ENCODE results near the gene GSTM5.
"Not testable (repeated sequence)": the region's sequence is repeated elsewhere in the genome, so short reads cannot be mapped to it uniquely, and the experiment has no call there.

GSTM5 gene

DNA sequence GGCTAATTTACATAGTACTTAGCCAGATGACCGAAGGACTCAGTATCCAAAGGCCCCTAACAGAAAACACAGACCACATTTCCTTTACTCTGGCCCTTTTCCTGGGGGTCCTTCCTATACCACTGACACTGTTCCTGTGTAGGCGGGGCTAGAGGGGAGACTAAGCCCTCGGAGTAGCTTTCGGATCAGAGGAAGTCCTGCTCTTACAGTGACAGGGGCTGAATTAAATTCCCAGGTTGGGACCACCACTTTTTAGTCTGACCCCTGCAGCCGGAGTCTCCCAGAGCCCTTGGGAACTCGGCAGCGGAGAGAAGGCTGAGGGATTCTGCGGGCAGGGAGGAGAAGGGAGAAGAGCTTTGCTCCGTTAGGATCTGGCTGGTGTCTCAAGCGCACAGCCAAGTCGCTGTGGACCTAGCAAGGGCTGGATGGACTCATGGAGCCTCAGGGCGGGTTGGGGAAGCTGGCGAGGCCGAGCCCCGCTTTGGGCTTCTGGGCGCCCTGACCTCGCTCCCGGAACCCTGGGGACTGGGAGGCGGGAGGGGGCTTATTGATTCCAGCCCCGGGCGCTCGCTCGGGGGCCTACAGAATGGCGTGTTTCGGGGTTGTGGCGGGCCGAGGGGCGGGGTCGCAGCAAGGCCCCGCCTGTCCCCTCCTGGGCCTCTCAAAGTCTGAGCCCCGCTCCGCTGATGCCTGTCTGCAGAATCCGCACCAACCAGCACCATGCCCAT lies at the start of gene GSTM5:
Gene GSTM5, plus strand, starts transcription at position 659 of the 728 bp plus-strand sequence. Its CDS starts 62 bp downstream, at position 721.
- DNase-seq (ENCODE audit: low spot score): not testable (repeated sequence)

DNA sequence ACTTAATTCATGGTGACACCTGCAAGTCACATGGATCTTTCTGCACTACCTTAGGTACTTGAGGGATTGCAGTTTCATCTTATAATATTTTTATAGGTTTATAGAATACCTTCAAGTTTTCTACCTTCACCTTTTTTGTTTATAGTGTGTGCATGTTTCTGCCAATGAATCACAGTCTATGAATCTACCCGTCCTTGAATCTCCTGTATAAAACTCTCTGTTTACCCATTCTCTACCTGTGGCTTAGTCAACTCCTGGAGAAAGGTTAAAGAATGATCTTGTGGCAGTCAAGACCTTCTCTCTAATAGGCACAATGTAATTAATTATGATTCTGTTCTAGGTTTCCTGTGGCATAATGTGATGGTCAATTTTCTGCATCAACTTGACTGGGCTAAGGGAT lies 47.4 kb upstream of the GSTM5 start:
- DNase-seq (ENCODE audit: low spot score): no peak

DNA sequence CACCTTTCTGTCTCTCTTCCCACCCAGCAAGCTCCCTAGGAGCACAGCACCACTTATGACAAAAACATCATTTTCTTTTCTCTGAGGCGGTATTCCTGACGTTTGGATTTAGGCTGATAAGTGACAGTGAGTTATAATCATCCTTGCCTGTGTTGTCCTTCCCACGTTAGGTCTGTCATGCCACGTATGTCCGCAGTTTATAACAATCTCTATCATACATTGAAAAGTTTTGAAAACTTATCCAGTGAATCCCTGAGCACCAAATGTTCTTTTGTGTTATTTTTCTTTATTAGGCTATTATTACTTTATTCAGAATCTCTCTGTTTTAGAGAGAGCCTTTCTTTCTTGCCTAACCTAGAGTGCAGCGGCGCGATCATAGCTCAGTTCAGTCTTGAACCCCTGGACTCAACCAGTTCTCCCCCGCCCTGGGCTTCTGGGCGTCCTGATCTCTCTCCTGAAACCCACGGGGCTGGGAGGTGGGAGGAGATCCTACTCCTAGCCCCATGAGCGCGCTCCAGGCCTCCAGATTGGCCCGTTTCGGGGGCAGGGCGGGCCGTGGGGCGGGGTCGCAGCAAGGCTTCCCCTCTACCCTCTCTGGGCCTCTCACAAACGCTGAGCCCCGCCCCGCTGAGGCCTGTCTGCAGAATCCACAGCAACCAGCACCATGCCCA lies 44.5 kb upstream of the GSTM5 start, which contains the start of gene GSTM2:
Gene GSTM2, plus strand, starts transcription at position 606 of the 671 bp plus-strand sequence. Its CDS starts 59 bp downstream, at position 665.
- peak; percentile 98 for DNase-seq (ENCODE audit: low spot score)

DNA sequence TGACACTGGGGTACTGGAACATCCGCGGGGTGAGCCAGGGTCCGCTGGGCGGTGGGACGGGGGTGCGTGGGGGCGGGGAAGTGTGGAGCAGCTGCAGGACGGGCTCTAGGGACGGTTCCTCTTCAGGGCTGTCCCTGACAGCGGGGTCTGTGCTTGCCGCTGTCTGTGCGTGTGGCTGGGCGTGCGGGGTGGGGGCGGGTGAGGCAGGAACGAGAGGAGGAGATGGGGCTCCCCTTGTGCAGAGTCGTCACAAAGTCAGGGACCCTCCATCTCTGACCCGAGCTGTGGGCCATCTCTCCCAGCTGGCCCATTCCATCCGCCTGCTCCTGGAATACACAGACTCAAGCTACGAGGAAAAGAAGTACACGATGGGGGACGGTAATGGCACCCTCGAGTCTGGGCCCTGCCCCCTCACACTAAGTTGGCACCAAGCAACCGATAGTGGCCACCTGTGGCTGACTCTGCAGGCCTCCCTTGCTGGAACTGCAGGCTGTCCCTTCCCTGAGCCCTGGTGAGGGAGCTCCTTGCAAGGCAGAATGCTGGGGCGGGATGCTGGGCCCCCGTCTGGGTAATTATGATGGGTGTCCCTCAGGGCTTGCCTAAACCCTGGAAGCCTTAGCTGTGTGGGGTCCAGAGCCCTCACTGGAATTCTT lies 43.8 kb upstream of the GSTM5 start:
- no peak for DNase-seq (ENCODE audit: low spot score)

DNA sequence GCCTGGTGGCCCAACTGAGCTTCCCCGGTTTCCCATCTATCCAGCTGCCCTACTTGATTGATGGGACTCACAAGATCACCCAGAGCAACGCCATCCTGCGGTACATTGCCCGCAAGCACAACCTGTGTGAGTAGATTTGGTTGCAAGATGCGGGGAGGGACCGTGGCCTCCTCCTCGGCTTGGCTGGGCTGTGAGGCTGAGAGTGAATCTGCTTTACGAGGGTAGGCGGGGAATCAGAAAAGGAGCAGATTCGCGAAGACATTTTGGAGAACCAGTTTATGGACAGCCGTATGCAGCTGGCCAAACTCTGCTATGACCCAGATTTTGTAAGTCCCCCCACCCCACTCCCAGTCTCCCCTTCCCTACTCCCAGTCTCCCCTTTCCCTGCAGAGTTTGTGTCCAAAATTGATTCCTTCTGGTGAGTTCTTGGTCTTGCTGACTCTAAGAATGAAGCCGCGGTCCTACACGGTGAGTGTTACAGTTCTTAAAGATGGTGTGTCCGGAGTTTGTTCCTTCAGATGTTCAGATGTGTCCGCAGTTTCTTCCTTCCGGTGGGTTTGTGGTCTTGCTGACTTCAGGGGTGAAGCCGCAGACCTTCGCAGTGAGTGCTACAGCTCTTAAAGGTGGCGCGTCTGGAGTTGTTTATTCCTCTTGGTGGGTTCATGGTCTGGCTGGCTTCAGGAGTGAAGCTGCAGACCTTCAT lies 42.7 kb upstream of the GSTM5 start:
- no peak for DNase-seq (ENCODE audit: low spot score)

DNA sequence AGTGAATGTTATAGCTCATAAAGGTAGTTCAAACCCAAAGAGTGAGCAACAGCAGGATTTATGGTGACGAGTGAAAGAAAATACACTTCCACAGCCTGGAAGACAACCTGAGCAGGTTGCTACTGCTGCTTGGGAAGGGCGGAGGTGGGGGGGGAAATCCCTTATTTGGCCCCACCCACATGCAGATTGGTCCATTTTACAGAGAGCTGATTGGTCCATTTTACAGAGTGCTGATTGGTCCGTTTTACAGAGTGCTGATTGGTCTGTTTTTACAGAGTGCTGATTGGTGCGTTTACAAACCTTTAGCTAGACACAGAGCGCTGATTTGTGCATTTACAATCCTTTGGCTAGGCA lies 42.1 kb upstream of the GSTM5 start:
- DNase-seq (ENCODE audit: low spot score): not testable (repeated sequence)

DNA sequence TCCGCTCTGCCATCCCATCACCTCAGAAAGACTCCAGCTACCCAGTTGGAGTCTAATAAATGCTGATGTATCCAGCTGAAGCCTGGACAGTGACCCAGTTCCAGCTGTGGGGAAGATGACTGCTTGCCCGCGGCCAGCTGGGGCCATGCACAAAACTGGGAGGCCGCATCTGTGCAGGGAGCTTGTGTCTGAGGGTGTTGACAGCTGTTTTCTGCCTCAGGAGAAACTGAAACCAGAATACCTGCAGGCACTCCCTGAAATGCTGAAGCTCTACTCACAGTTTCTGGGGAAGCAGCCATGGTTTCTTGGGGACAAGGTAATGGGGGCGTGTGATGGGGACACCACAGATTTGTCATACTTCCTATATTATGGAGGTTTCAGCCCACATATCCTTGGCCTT lies 41.0 kb upstream of the GSTM5 start:
- DNase-seq (ENCODE audit: low spot score): no peak

DNA sequence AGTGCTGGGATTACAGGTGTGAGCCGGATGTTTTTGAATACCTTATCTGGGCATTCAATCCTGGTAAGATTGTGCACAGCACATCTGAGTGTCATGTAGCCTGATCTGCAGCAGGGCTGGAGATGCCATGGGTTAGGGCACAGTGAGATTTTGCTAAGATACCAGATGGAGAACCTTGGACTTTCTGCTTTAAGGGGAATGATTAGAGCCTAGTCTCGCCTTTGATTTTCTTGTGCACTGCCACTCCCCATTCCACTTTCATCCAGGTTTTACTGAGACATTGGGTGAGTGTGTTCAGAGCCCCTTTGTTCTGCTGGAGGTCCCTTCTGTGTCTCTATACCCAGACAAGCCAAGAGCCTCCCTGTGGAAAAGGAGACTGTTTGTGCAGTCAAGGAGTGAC lies 38.2 kb upstream of the GSTM5 start:
- not testable (repeated sequence) for DNase-seq (ENCODE audit: low spot score)

DNA sequence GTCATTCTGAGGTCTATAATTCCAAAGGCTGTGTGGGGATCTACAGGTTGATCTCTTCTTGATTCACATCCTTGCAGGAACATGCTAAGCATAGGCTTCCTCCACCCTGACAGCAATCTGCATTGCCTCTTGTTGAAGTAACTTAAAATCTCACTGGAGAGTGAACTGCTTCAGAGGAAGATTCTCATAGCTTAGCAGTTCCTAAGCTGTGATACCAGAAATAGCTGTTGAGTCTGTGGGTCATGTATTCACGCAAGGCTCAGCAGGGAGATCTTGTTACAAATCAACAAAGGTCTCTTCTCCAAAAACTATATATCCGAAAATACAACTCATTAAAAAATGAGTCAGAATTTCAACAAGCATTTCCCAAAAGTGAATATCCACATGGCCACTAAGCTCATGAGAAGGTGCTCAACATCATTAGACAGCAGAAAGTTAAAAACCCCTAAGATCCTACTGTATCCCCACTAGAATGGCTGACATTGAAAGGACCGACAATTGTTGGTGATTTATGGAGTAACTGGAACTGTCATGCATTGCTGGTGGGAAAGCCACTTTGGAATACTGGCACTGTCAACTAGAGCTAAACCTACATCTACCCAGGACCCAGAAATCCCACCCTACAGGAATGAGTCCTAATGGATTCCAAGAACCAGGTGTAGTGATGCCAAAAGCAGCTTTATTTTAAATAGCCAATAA lies 35.2 kb upstream of the GSTM5 start:
- not testable (repeated sequence) for DNase-seq (ENCODE audit: low spot score)

DNA sequence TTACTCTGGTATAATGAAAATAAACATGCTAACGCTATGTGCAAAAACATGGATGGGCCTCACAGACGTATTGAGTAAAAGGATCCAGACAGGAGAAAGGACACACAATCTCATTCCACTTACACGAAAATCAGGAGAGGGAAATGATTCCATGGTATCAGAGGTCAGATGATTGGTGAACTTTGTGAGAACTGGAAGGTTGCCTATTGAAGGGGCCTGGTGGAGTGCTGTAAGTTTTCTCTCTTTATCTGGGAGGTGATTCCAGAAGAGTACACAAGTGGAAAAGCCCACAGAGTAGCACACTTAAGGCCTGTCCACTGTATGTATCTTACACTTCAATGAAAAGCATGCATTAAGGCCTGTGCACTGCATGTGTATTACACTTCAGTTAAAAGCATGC lies 34.6 kb upstream of the GSTM5 start:
- DNase-seq (ENCODE audit: low spot score): no peak

DNA sequence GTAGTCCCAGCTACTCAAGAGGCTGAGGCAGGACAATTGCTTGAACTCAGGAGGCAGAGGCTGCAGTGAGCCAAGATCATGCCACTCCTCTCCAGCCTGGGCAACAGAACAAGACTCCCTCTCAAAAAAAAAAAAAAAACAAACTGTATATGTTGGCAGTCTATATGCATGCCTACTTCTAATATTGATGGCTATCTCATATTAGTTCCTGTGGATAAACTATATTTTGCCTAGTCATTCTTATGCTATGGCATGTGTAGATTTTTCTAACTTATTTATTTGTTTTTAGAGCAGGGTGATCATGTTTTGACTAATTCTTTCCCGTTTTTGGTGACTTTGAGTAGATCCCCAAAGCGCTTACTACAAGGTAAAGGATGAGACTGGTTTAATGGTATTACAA lies 33.4 kb upstream of the GSTM5 start:
- DNase-seq (ENCODE audit: low spot score): not testable (repeated sequence)

DNA sequence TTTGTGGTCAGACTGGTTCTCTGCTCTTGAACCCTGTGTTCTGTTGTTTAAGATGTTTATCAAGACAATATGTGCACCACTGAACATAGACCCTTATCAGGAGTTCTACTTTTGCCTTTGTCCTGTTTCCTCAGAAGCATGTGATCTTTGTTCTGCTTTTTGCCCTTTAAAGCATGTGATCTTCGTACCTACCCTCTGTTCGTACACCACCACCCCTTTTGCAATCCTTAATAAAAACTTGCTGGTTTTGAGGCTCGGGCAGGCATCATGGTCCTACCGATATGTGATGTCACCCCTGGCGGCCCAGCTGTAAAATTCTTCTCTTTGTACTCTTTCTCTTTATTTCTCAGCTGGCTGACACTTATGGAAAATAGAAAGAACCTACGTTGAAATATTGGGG lies 27.3 kb upstream of the GSTM5 start:
- not testable (repeated sequence) for DNase-seq (ENCODE audit: low spot score)

DNA sequence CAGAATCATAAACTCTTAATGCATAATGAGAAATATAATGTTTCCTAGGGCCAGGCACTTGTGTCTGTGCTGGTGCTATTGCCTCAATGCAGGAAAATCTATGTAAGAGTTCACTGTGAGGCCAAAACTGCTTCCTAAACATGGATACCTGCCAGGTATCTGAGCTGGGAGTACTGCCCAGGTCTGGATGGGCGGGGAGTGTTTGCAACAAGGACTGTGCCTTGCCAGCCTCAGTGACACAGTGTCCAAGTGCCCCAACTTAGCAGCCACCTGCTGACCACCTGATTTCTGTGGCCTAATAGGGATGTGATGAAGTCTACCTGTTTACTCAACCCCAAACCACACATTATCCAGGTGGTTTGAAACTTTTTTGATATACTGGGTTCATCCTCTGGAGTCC lies 26.7 kb upstream of the GSTM5 start:
- not testable (repeated sequence) for DNase-seq (ENCODE audit: low spot score)

DNA sequence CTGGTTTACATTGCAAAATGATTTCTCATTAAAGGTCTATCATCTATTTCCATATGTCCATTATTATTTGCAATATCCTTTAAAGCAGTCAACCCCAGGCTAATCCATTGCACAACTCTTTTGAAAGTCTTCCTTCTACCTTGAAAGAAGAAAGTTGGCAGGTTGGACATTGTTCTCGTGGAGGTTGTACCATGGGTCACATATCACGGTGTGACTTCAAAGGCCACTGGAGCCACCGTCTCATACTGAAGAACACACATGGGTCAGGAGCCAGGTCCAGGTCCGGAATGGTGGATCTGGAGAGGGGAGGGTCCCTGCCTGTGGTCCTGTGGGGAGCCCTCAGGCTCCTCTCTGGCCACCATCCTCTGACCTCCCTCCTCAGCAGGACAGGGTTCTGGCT lies 26.2 kb upstream of the GSTM5 start:
- DNase-seq (ENCODE audit: low spot score): not testable (repeated sequence)

DNA sequence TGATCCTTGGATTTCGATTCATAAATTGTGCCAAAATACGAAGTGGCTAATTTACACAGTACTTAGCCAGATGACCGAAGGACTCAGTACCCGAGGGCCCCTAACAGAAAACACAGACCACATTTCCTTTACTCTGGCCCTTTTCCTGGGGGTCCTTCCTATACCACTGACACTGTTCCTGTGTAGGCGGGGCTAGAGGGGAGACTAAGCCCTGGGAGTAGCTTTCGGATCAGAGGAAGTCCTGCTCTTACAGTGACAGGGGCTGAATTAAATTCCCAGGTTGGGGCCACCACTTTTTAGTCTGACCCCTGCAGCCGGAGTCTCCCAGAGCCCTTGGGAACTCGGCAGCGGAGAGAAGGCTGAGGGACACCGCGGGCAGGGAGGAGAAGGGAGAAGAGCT lies 24.9 kb upstream of the GSTM5 start:
- DNase-seq (ENCODE audit: low spot score): not testable (repeated sequence)

DNA sequence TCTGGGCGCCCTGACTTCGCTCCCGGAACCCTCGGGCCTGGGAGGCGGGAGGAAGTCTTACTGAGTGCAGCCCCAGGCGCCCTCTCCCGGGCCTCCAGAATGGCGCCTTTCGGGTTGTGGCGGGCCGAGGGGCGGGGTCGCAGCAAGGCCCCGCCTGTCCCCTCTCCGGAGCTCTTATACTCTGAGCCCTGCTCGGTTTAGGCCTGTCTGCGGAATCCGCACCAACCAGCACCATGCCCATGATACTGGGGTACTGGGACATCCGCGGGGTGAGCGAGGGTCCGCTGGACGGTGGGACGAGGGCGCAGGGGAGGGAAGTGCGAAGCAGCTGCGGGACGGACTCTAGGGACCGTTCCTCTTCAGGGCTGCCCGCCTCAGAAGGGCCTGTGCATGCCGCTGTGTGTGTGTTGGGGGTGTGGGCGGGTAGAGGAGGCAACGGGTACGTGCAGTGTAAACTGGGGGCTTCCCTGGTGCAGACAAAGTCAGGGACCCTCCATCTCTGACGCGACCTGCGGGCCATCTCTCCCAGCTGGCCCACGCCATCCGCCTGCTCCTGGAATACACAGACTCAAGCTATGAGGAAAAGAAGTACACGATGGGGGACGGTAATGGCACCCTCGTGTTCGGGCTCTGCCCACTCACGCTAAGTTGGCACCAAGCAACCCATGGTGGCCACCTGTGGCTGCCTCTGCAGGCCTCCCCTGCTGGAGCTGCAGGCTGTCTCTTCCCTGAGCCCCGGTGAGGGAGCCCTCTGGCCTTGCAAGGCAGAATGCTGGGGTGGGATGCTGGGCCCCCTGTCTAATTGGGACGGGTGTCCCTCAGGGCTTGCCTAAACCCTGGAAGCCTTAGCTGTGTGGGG lies 24.2 kb upstream of the GSTM5 start, which contains the start of gene GSTM1:
Gene GSTM1, plus strand, starts transcription at position 177 of the 859 bp plus-strand sequence. Its CDS starts 57 bp downstream, at position 234.
- DNase-seq (ENCODE audit: low spot score): no peak

DNA sequence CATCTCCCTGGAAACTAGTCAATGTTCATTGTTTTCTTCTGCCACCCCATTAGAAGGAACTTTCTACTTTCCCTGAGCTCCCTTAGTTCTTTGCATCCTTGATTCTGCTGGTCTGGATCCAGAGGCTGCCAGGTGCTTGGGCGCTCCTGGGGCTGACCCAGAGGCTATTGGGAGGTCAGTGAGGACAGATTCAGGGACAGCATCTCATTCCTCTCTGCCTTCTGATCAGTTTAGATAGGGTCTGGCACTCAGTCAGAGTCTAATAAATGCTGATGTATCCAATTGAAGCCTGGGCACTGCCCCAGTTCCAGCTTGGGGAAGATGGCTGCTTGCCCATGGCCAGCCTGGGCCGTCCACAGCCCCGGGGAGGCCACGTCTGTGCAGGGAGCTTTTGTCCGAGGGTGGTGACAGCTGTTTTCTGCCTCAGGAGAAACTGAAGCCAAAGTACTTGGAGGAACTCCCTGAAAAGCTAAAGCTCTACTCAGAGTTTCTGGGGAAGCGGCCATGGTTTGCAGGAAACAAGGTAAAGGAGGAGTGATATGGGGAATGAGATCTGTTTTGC lies 22.1 kb upstream of the GSTM5 start:
- DNase-seq (ENCODE audit: low spot score): no peak

DNA sequence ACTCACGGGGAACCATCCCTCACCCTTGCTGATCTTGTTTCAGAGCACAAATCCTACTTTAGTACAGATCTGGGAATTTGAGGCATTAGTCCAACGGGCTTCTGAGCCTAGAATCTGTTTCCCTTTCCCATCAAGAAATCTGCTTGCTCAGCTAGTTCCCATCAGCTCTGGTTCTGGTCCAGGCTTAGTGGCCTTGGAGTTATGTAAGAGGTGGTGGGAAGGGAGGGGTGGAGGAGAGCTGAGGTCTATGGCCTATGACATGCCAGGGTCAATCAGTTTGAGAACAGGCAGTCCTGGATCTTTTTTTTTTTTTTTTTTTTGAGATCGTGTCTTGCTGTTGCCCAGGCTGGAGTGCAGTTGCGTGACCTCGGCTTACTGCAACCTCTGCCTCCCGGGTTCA lies 20.3 kb upstream of the GSTM5 start:
- no peak for DNase-seq (ENCODE audit: low spot score)

DNA sequence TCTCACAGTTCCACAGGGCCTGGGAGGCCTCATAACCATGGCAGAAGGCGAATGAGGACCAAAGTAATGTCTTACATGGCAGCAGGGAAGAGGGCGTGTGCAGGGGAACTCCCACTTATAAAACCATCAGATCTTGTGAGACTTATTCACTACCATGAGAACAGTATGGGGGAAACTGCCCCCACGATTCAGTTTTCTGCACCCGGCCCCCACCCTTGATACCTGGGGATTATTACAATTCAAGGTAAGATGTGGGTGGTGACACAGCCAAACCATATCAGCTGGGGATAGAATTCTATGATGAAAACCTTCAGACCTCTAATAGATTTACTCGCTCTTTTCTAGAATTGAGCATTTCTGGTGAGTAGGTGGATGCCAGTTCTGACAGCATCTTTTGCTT lies 17.7 kb upstream of the GSTM5 start:
- DNase-seq (ENCODE audit: low spot score): not testable (repeated sequence)

DNA sequence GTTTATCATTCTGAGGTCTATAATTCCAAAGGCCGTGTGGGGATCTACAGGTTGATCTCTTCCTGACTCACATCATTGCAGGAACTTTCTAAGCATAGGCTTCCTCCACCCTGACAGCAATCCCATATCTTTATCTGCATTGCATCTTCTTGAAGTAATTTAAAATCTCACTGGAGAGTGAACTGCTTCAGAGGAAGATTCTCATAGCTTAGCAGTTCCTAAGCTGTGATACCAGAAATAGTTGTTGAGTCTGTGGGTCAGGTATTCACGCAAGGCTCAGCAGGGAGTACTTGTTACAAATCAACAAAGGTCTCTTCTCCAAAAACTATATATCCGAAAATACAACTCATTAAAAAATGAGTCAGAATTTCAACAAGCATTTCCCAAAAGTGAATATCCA lies 16.9 kb upstream of the GSTM5 start:
- not testable (repeated sequence) for DNase-seq (ENCODE audit: low spot score)

All from GM03348 (cell line).